K562 (cell line): ENCODE results near the gene RPL38.

Experiments used
- EGR1 ChIP-seq: fragments of 450-650 bp; conservative IDR thresholded peaks from 2 replicates; pipeline ENCODE4 v1.6.1; 2017; ENCODE audit warnings: mild to moderate bottlenecking
- EP300 ChIP-seq: IDR thresholded peaks from 2 replicates; pipeline ENCODE4 v1.6.1; 2012; ENCODE audit warnings: low read length, improper control_type of control experiment
- MYBL2 ChIP-seq, 2 experiments: fragments of 450-650 bp in 1 of 2; sonication (generic) in 1 of 2; formaldehyde crosslinking in 1 of 2; IDR thresholded peaks; 2 replicates each; pipeline versions ENCODE4 v1.6.1 to v1.8.1; 2017 to 2022; ENCODE audit warnings: borderline replicate concordance in 1 of 2, inconsistent platforms in 1 of 2, low read depth in 1 of 2, mild to moderate bottlenecking in 1 of 2, missing genetic modification reagents in 1 of 2, moderate library complexity in 1 of 2
- POLR2AphosphoS5 ChIP-seq: IDR thresholded peaks from 2 replicates; pipeline ENCODE4 v1.6.1; 2011; ENCODE audit warnings: mild to moderate bottlenecking, low read depth, low read length, moderate library complexity; ENCODE audit not compliant: control insufficient read depth, insufficient read depth
- ZNF589 ChIP-seq: fragments of 200-800 bp; sonication (Bioruptor generic); IDR thresholded peaks from 2 replicates; pipeline ENCODE4 v1.6.1; 2016; ENCODE audit warnings: low read depth, missing genetic modification characterization, missing compliant biosample characterization
- TF ChIP-seq, protein P1 (sequence below): fragments of 450-650 bp; formaldehyde crosslinking; IDR thresholded peaks from 2 replicates; pipeline ENCODE4 v1.4.0; 2020; ENCODE audit warnings: mild to moderate bottlenecking, mixed read lengths

GRCh38 chr17:74183411-74183810 is 20.1 kb upstream of the RPL38 start:
- TF ChIP-seq ZNF589 (CRISPR knock-in tag) (no peak), POLR2AphosphoS5 (no peak), EP300 (no peak), EGR1 (no peak), MYBL2 (IDR thresholded peaks at IDR 0.05; ENCODE audit: low read depth) (no peak), MYBL2 (CRISPR knock-in tag; IDR thresholded peaks at IDR 0.05; ENCODE audit: borderline replicate concordance) (no peak)
- TF ChIP-seq, protein P1, sequence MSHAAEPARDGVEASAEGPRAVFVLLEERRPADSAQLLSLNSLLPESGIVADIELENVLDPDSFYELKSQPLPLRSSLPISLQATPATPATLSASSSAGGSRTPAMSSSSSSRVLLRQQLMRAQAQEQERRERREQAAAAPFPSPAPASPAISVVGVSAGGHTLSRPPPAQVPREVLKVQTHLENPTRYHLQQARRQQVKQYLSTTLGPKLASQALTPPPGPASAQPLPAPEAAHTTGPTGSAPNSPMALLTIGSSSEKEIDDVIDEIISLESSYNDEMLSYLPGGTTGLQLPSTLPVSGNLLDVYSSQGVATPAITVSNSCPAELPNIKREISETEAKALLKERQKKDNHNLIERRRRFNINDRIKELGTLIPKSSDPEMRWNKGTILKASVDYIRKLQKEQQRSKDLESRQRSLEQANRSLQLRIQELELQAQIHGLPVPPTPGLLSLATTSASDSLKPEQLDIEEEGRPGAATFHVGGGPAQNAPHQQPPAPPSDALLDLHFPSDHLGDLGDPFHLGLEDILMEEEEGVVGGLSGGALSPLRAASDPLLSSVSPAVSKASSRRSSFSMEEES: no peak
